ENCODE data around the gene THY1.

GRCh38 chr11:119431523-119431922 is 8.6 kb upstream of the THY1 start:
- TF ChIP-seq CTCF (IDR thresholded peaks at IDR 0.05) (no peak), POLR2A (IDR thresholded peaks at IDR 0.05) (no peak)

Measured in thyroid gland (tissue), 4 donors.